ENCODE results near the gene DKK3.

- no peak for TF ChIP-seq CTCF (IDR thresholded peaks at IDR 0.05; ENCODE audit: insufficient read depth, low read length, poor library complexity, severe bottlenecking)
- TF ChIP-seq EZH2phosphoT487 (conservative IDR thresholded peaks at IDR 0.05; ENCODE audit: low read length) = no peak
Measured at GRCh38 chr11:11913395-11913794, 95.0 kb downstream of the DKK3 start.
